ENCODE measurements around the gene MYO1D.

DNA sequence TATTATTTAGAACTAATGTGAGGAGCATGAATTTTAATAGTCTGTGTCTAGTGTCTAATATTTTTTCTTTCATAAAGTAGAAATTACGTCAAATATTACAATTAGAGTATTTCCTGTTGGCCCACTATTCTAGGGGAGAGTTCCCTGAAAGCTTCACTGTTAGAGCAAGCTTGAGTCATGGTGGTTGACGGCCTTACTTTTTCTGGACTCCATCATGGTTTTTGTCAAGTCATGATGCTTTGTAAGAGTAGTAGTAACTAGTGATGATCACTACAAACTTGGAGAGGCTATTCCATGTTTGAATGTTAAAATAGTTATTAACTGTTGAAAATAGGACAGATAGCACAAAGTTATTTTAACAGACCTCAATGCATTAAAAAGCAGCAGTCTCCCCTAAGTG, 431.0 kb downstream of the MYO1D start:
- TF ChIP-seq, protein P1, sequence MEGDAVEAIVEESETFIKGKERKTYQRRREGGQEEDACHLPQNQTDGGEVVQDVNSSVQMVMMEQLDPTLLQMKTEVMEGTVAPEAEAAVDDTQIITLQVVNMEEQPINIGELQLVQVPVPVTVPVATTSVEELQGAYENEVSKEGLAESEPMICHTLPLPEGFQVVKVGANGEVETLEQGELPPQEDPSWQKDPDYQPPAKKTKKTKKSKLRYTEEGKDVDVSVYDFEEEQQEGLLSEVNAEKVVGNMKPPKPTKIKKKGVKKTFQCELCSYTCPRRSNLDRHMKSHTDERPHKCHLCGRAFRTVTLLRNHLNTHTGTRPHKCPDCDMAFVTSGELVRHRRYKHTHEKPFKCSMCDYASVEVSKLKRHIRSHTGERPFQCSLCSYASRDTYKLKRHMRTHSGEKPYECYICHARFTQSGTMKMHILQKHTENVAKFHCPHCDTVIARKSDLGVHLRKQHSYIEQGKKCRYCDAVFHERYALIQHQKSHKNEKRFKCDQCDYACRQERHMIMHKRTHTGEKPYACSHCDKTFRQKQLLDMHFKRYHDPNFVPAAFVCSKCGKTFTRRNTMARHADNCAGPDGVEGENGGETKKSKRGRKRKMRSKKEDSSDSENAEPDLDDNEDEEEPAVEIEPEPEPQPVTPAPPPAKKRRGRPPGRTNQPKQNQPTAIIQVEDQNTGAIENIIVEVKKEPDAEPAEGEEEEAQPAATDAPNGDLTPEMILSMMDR (IDR thresholded peaks at IDR 0.05), result no peak
- TF ChIP-seq POLR2A (IDR thresholded peaks at IDR 0.05), result no peak

Data from adrenal gland (tissue), 5 donors.